ENCODE data around the gene PRM2. TPM values are rescaled to one million over a fixed set of nuclear protein-coding genes. Genes with fewer than 3 reads are reported as not detected.

Gene PRM2
- total RNA-seq, 1 experiment from 2014 or later: not detected

GRCh38 chr16:11312718-11313492 is 36.6 kb upstream of the PRM2 start:
- H3K4me3 ChIP-seq (ENCODE audit: insufficient read depth, low read depth, low read length): no peak overlapping the region
- DNase-seq: no peak
- H3K27me3 ChIP-seq (ENCODE audit: control insufficient read depth, insufficient read depth, low read length): no peaks in the 10 kb centered on the region
- H3K36me3 ChIP-seq (replicated peaks; ENCODE audit: control insufficient read depth, insufficient read depth, low read length): no peaks in the 10 kb centered on the region

- H3K27me3 ChIP-seq (ENCODE audit: control insufficient read depth, insufficient read depth, low read length): no peaks in the 10 kb centered on the region
- no peaks in the 10 kb centered on the region for H3K36me3 ChIP-seq (replicated peaks; ENCODE audit: control insufficient read depth, insufficient read depth, low read length)
- H3K4me3 ChIP-seq (ENCODE audit: insufficient read depth, low read depth, low read length): no peak overlapping the region
- DNase-seq: no peak
These were observed 34.8 kb upstream of the PRM2 start for GRCh38 chr16:11310997-11311561.

- no peak overlapping the region for H3K4me3 ChIP-seq (ENCODE audit: insufficient read depth, low read depth, low read length)
- H3K36me3 ChIP-seq (replicated peaks; ENCODE audit: control insufficient read depth, insufficient read depth, low read length): no peaks in the 10 kb centered on the region
- no peak for DNase-seq
- H3K27me3 ChIP-seq (ENCODE audit: control insufficient read depth, insufficient read depth, low read length): no peaks in the 10 kb centered on the region
These were observed 34.3 kb upstream of the PRM2 start for GRCh38 chr16:11310634-11310977.

GRCh38 chr16:11309895-11310633 is 33.8 kb upstream of the PRM2 start:
- no peaks in the 10 kb centered on the region for H3K36me3 ChIP-seq (replicated peaks; ENCODE audit: control insufficient read depth, insufficient read depth, low read length)
- H3K4me3 ChIP-seq (ENCODE audit: insufficient read depth, low read depth, low read length): no peak overlapping the region
- no peaks in the 10 kb centered on the region for H3K27me3 ChIP-seq (ENCODE audit: control insufficient read depth, insufficient read depth, low read length)
- no peak for DNase-seq

- Histone ChIP-seq H3K4me3 (ENCODE audit: insufficient read depth, low read depth, low read length) (no peak overlapping the region), H3K36me3 (replicated peaks; ENCODE audit: control insufficient read depth, insufficient read depth, low read length) (no peaks in the 10 kb centered on the region), H3K27me3 (ENCODE audit: control insufficient read depth, insufficient read depth, low read length) (no peaks in the 10 kb centered on the region)
- DNase-seq: no peak
These were observed 32.4 kb upstream of the PRM2 start for GRCh38 chr16:11308493-11309283.

GRCh38 chr16:11307639-11308492 is 31.6 kb upstream of the PRM2 start:
- Histone ChIP-seq H3K27me3 (ENCODE audit: control insufficient read depth, insufficient read depth, low read length) (no peaks in the 10 kb centered on the region), H3K36me3 (replicated peaks; ENCODE audit: control insufficient read depth, insufficient read depth, low read length) (no peaks in the 10 kb centered on the region), H3K4me3 (ENCODE audit: insufficient read depth, low read depth, low read length) (no peak overlapping the region)
- DNase-seq: no peak

- DNase-seq: no peak
- no peaks in the 10 kb centered on the region for H3K36me3 ChIP-seq (replicated peaks; ENCODE audit: control insufficient read depth, insufficient read depth, low read length)
- H3K4me3 ChIP-seq (ENCODE audit: insufficient read depth, low read depth, low read length): no peak overlapping the region
- no peaks in the 10 kb centered on the region for H3K27me3 ChIP-seq (ENCODE audit: control insufficient read depth, insufficient read depth, low read length)
These were observed 30.8 kb upstream of the PRM2 start for GRCh38 chr16:11306997-11307638.

GRCh38 chr16:11306381-11306780 is 30.1 kb upstream of the PRM2 start:
- no peak for DNase-seq
- Histone ChIP-seq H3K36me3 (replicated peaks; ENCODE audit: control insufficient read depth, insufficient read depth, low read length) (no peaks in the 10 kb centered on the region), H3K4me3 (ENCODE audit: insufficient read depth, low read depth, low read length) (no peak overlapping the region), H3K27me3 (ENCODE audit: control insufficient read depth, insufficient read depth, low read length) (no peaks in the 10 kb centered on the region)

GRCh38 chr16:11303405-11304138 is 27.3 kb upstream of the PRM2 start:
- Histone ChIP-seq H3K36me3 (replicated peaks; ENCODE audit: control insufficient read depth, insufficient read depth, low read length) (no peaks in the 10 kb centered on the region), H3K4me3 (ENCODE audit: insufficient read depth, low read depth, low read length) (no peak overlapping the region), H3K27me3 (ENCODE audit: control insufficient read depth, insufficient read depth, low read length) (no peaks in the 10 kb centered on the region)
- DNase-seq: no peak

GRCh38 chr16:11302977-11303376 is 26.7 kb upstream of the PRM2 start:
- Histone ChIP-seq H3K27me3 (ENCODE audit: control insufficient read depth, insufficient read depth, low read length) (no peaks in the 10 kb centered on the region), H3K36me3 (replicated peaks; ENCODE audit: control insufficient read depth, insufficient read depth, low read length) (no peaks in the 10 kb centered on the region), H3K4me3 (ENCODE audit: insufficient read depth, low read depth, low read length) (no peak overlapping the region)
- DNase-seq: no peak

- Histone ChIP-seq H3K36me3 (replicated peaks; ENCODE audit: control insufficient read depth, insufficient read depth, low read length) (no peaks in the 10 kb centered on the region), H3K27me3 (ENCODE audit: control insufficient read depth, insufficient read depth, low read length) (no peaks in the 10 kb centered on the region), H3K4me3 (ENCODE audit: insufficient read depth, low read depth, low read length) (no peak overlapping the region)
- DNase-seq: no peak
These were observed 25.6 kb upstream of the PRM2 start for GRCh38 chr16:11301645-11302501.

GRCh38 chr16:11300560-11300892 is 24.2 kb upstream of the PRM2 start:
- H3K27me3 ChIP-seq (ENCODE audit: control insufficient read depth, insufficient read depth, low read length): no peaks in the 10 kb centered on the region
- no peaks in the 10 kb centered on the region for H3K36me3 ChIP-seq (replicated peaks; ENCODE audit: control insufficient read depth, insufficient read depth, low read length)
- no peak for DNase-seq
- H3K4me3 ChIP-seq (ENCODE audit: insufficient read depth, low read depth, low read length): no peak overlapping the region
